AG09319 (cell line): ENCODE data around the gene MISP3.

Experiments
- DNase-seq: peaks from one replicate; pipeline ENCODE4 v3.0.0-alpha.2; 2010; ENCODE audit warnings: low read depth; ENCODE audit errors: extremely low read depth
- CTCF ChIP-seq: IDR thresholded peaks from 2 replicates; pipeline ENCODE4 v1.5.1; 2011; ENCODE audit warnings: low read depth, mild to moderate bottlenecking, inconsistent platforms, low read length, moderate library complexity

The MISP3 gene

GRCh38 chr19:14102102-14102696 is 29.6 kb downstream of the MISP3 start:
- no peak for TF ChIP-seq CTCF
- no peak for DNase-seq

- TF ChIP-seq CTCF, result no peak
- no peak for DNase-seq
These were observed 30.2 kb downstream of the MISP3 start for GRCh38 chr19:14102756-14103155.

- no peak for TF ChIP-seq CTCF
- no peak for DNase-seq
These were observed 30.7 kb downstream of the MISP3 start for GRCh38 chr19:14103310-14103709.

- DNase-seq, result no peak
- no peak for TF ChIP-seq CTCF
These were observed 33.1 kb downstream of the MISP3 start for GRCh38 chr19:14105680-14106079.

- no peak for DNase-seq
- TF ChIP-seq CTCF, result no peak
These were observed 34.3 kb downstream of the MISP3 start for GRCh38 chr19:14106840-14107239.

GRCh38 chr19:14107581-14108461 is 35.2 kb downstream of the MISP3 start:
- no peak for DNase-seq

More at GRCh38 chr19:14107581-14108461, 35.2 kb downstream of the MISP3 start:
- no peak for TF ChIP-seq CTCF
